ENCODE results near the gene ETV3.

Gene ETV3

DNA sequence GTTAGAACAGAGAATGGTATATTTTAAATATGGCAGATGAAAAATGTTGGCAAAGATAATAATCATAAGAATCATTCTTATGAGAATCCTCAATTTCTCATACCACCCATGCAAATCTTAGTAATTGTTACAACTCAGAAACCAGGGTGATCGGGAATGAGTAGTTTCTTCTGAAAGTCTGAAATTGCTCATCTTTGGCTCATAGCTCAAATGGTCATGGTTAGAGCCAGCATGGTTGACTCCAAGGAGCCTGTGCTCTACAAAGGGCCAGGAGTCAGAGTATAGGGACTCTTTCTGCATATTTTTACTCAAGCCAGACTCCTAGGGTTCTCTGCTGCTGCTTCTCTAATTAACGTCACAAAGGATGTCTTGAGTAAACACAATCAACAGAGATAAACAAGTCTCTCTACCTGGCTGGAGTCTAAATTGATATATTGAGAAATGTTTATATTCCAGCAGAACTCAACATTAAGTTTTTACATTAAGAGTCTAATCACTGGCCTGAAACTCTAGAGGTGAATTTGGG lies 1.9 kb upstream of the ETV3 start:
- H3K4me1 Mint-ChIP-seq: peaks cover 22% of the 10 kb centered on the region
- peaks cover 3% of the 10 kb centered on the region for H3K36me3 Mint-ChIP-seq
- H3K27ac Mint-ChIP-seq: peak overlapping the region; percentile 91
- ATAC-seq (ENCODE audit: low read depth) (no peak), DNase-seq (ENCODE audit: low spot score in 2 of 2) (no peak)
- no peak overlapping the region for H3K4me3 Mint-ChIP-seq
- H3K9me3 Mint-ChIP-seq: no peaks in the 10 kb centered on the region
- no peaks in the 10 kb centered on the region for H3K27me3 Mint-ChIP-seq

DNA sequence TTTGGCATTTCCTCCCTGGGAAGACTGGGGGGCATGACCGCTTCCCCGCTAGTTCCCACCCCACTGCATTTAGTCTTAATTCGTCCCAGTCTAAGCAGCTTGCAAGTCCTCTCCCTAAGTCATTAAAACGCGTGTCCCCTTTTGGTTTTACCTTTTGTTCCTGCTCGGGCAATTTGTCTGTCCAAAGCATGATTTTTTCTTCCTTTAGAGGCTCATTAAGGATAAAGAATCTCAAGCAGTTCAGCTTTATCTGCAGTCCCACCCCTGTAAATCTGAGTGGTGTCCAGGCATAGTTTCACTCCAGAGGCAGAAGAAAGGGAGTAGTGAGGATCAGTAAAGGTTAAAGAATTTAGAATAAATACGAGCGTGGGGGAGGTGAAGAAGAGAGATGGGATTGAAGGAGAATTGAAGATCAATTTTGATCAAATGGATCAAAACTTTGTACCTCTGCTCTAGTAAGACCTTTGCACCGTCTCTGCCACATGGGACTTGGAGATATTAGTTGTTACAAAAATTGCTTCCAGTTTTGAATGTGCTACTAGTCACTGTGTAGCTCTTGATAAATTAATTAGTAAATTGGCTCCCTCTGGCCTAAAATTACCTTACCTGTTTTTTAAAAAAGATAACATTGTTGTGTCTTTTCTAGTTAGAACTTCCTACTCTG lies 989 bp upstream of the ETV3 start:
- DNase-seq (ENCODE audit: low spot score in 2 of 2) (no peak), ATAC-seq (ENCODE audit: low read depth) (no peak)
- Mint-ChIP-seq H3K4me1 (peaks cover 26% of the 10 kb centered on the region), H3K36me3 (peaks cover 7% of the 10 kb centered on the region), H3K27ac (peak overlapping the region; percentile 91), H3K9me3 (no peaks in the 10 kb centered on the region), H3K27me3 (no peaks in the 10 kb centered on the region), H3K4me3 (peak overlapping the region; percentile 92)

DNA sequence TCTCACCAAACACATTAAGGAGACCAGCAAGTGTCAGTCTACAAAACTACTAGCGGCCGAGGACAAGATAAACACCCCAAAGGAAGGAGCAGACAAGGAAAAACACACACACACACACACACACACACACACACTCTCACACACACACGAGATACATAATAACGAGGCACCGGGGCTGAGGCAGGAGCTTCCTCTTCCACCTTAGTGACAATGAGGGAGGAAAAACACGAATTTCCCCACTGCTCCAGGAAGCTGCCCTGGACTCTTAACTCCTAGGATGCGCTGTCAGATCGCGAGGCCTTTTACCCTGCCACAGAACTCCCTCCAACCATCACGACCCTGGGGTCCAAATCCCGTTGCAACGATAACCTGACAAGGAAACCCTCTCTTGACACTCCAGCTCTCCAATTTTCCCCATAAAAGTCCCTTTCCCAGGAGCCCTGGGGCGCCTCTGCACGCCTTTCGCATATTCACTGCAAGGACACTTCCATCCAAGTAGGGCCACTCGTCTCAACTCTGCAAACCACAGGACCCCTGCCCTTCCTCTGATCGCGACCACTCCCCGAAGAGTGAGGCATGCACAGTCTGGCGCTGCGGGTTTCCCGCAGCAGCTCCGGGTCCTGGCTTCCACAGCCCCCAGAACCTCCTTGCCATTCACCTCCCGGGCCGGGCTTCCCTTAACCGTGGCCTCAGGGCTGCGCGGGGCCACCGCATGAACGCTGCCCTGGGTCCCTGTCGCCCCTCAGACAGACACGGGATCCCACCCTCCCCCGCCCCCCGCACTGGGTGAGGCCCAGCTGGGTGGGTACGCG lies 581 bp downstream of the ETV3 start:
- H3K4me1 Mint-ChIP-seq: peaks cover 28% of the 10 kb centered on the region
- peak overlapping the region; percentile 91 for H3K27ac Mint-ChIP-seq
- peak in 1 of 2 donors; percentile 32 for DNase-seq (ENCODE audit: low spot score in 2 of 2)

DNA sequence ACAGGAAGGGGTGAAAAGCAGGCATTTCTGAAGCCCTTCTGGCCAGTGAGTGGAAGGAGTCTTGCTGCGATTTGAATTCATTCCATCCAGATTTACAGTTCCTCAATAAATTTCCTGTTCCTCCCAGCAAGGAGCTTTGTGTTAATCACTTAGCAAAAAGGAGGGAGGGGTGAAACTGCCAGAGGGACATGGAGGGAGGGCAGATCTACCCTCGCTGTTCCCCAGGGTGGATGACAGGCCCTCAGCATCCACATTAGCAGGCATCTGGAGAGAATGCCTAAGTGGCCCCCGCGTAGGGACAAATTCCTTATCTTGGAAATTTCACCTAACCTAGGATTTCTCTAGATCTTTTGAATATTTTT lies 1.2 kb downstream of the ETV3 start:
- Mint-ChIP-seq H3K27me3 (no peaks in the 10 kb centered on the region), H3K27ac (peak overlapping the region; percentile 91), H3K4me3 (peak overlapping the region; percentile 92), H3K36me3 (peaks cover 20% of the 10 kb centered on the region), H3K9me3 (no peaks in the 10 kb centered on the region), H3K4me1 (peaks cover 28% of the 10 kb centered on the region)
- no peak for ATAC-seq (ENCODE audit: low read depth)
- no peak for DNase-seq (ENCODE audit: low spot score in 2 of 2)

More for the DNA sequence above, 581 bp downstream of the ETV3 start:
- H3K36me3 Mint-ChIP-seq: peaks cover 17% of the 10 kb centered on the region
- H3K9me3 Mint-ChIP-seq: no peaks in the 10 kb centered on the region
- no peaks in the 10 kb centered on the region for H3K27me3 Mint-ChIP-seq
- peak overlapping the region; percentile 92 for H3K4me3 Mint-ChIP-seq
- ATAC-seq (ENCODE audit: low read depth): peak; percentile 19

DNA sequence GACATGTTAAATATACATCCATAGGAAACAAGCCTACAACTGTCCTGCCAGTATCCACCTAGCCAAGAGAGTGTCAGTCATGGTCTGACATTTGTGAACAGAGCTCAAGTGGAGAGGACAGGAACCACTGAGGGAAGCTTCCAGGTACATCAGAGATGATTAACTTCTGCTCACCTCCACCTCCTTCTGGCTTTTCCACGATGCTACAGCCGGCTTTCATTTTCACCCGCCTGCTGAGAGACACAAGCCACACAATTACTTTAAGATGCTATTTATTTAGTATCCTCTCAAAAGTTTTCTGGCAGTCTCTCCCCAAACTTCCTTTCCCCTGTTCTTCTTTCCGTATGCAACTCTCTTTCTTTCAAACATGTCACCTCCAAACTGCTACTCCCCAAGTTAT lies 2.1 kb downstream of the ETV3 start:
- DNase-seq (ENCODE audit: low spot score in 2 of 2) (no peak), ATAC-seq (ENCODE audit: low read depth) (no peak)
- H3K27me3 Mint-ChIP-seq: no peaks in the 10 kb centered on the region
- no peak overlapping the region for H3K27ac Mint-ChIP-seq
- H3K36me3 Mint-ChIP-seq: peaks cover 23% of the 10 kb centered on the region
- H3K4me3 Mint-ChIP-seq: no peak overlapping the region
- peaks cover 28% of the 10 kb centered on the region for H3K4me1 Mint-ChIP-seq
- H3K9me3 Mint-ChIP-seq: no peaks in the 10 kb centered on the region

DNA sequence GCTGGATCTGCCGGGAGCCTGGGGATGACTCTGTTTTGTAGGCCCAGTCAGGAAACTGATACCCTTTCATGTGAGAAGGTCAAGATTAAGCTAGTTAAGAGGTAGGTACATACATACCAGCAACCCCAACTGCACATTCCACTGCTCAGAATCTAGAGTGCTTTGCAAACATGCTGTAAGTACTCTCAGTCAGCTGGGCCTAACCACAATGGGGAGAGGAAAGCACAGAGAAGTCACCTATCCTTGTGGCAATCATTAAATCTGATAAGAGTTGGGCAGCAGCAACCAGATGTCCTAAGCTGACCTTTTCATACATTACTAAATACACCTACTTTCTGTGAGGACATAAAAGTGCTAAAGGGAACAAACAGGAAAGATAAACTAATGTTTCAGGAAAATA lies 2.5 kb downstream of the ETV3 start:
- Mint-ChIP-seq H3K9me3 (no peaks in the 10 kb centered on the region), H3K4me3 (no peak overlapping the region), H3K27me3 (no peaks in the 10 kb centered on the region), H3K27ac (no peak overlapping the region), H3K4me1 (peaks cover 28% of the 10 kb centered on the region), H3K36me3 (peaks cover 23% of the 10 kb centered on the region)
- no peak for DNase-seq (ENCODE audit: low spot score in 2 of 2)
- no peak for ATAC-seq (ENCODE audit: low read depth)

DNA sequence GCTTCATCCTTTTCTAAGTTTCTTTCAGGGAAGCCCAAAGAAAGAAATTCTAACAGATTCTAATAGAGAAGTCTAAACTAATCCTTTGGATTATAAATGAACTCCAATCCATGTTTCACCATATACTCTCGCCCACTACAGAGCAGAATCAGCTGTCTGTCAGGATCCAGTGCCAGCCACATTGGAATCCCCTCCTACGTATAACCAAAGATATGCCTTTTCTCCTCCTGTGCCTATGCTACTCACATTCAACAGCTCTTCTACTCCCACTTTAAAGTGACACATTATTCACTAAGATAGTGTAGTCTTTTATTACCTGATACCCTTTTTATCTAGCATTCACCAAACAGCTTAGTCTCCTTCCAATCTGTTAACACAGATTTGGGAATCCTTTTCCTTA lies 3.1 kb downstream of the ETV3 start:
- no peaks in the 10 kb centered on the region for H3K27me3 Mint-ChIP-seq
- H3K36me3 Mint-ChIP-seq: peaks cover 23% of the 10 kb centered on the region
- H3K4me1 Mint-ChIP-seq: peaks cover 28% of the 10 kb centered on the region

DNA sequence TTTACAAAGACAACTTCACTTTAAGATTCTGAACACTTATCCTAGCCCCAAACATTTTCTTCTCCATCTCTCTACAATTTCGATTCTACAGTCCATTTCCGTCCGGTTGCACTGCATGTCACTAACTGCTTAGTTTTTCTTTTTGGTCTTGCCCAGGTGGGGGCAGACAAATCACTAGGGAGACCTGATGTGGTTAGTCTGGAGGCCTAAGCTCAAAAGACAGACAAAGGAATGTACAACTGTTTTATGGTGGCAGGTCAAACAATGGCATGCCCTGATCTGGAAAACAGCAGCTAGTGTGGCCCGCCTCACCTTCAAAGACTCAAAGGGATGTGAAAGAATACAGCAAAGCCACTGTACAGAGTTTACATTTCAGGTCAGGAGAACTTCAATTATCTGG lies 3.8 kb downstream of the ETV3 start:
- H3K9me3 Mint-ChIP-seq: no peaks in the 10 kb centered on the region
- H3K4me1 Mint-ChIP-seq: peaks cover 28% of the 10 kb centered on the region
- H3K27ac Mint-ChIP-seq: no peak overlapping the region
- ATAC-seq (ENCODE audit: low read depth): no peak
- DNase-seq (ENCODE audit: low spot score in 2 of 2): no peak
- peaks cover 23% of the 10 kb centered on the region for H3K36me3 Mint-ChIP-seq
- no peak overlapping the region for H3K4me3 Mint-ChIP-seq
- no peaks in the 10 kb centered on the region for H3K27me3 Mint-ChIP-seq

More for the DNA sequence above, 3.1 kb downstream of the ETV3 start:
- Mint-ChIP-seq H3K27ac (no peak overlapping the region), H3K9me3 (no peaks in the 10 kb centered on the region), H3K4me3 (no peak overlapping the region)
- ATAC-seq (ENCODE audit: low read depth): no peak
- DNase-seq (ENCODE audit: low spot score in 2 of 2): no peak

DNA sequence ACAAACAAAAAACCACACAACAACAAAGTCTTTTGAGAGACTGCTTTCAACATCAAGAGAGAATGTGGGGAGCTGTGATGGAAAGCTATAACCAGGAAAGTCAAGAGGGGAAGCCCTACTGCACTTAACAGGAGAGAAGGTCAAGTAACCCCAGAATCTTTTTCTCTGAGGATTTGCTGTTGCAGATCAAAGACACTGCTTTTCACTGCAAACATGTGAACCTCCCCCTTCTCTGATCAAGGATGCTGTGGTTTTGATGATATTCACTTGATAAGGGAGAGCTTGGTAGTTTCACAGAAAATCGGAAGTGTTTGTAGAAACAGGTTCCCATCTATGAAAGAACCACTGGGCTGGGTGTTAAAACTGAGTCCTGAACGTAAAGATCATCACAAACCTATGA lies 4.8 kb downstream of the ETV3 start:
- no peaks in the 10 kb centered on the region for H3K9me3 Mint-ChIP-seq
- DNase-seq (ENCODE audit: low spot score in 2 of 2) (no peak), ATAC-seq (ENCODE audit: low read depth) (no peak)
- H3K4me3 Mint-ChIP-seq: no peak overlapping the region
- H3K36me3 Mint-ChIP-seq: peaks cover 23% of the 10 kb centered on the region
- peaks cover 21% of the 10 kb centered on the region for H3K4me1 Mint-ChIP-seq
- no peak overlapping the region for H3K27ac Mint-ChIP-seq
- H3K27me3 Mint-ChIP-seq: no peaks in the 10 kb centered on the region

DNA sequence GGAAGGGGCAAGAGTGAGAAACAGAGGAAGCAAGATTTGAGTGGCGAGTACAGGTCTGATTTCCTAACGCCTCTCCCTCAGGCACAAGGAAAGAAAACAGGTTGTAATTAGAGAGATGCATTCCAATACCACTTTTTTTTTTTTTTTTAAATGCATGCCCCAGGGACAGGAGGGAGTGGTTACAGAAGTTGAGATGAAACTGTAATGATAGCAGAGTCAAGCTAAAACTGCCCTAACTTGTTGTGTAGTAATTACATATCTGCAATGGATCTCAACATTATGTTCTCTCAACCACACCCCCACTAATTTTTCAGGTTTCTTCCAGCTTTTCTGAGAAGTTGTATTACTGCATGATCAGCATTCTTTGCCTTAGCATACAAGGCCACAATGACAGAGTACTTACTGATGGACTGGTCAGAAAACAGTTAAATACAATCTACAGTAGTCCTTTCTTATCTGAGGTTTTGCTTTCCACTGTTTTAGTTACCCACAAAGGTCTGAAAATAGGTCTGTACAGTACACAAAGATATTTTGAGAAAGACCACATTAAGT lies 5.5 kb downstream of the ETV3 start:
- H3K9me3 Mint-ChIP-seq: no peaks in the 10 kb centered on the region
- H3K4me1 Mint-ChIP-seq: peaks cover 18% of the 10 kb centered on the region
- peaks cover 26% of the 10 kb centered on the region for H3K36me3 Mint-ChIP-seq
- DNase-seq (ENCODE audit: low spot score in 2 of 2) (no peak), ATAC-seq (ENCODE audit: low read depth) (no peak)
- no peaks in the 10 kb centered on the region for H3K27me3 Mint-ChIP-seq
- no peak overlapping the region for H3K4me3 Mint-ChIP-seq
- no peak overlapping the region for H3K27ac Mint-ChIP-seq

DNA sequence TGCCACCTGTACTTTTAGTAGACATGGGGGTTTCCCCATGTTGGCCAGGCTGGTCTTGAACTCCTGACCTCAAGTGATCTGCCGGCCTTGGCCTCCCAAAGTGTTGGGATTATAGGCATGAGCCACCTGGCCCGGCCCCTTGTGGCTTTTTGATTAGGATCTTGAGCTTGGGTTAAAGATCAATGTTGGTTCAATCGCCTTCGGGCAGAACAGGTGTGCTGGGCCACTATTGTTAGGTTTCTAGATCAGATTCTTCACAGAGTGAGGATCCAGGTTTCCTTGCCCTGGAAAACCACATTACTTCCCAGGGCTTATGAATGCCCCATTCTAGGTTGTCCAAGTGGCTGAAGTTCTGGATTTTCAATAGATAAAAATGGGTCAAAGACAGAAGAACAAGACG lies 6.1 kb downstream of the ETV3 start:
- Mint-ChIP-seq H3K9me3 (no peaks in the 10 kb centered on the region), H3K36me3 (peaks cover 26% of the 10 kb centered on the region), H3K27me3 (no peaks in the 10 kb centered on the region), H3K4me1 (peaks cover 12% of the 10 kb centered on the region), H3K27ac (no peak overlapping the region), H3K4me3 (no peak overlapping the region)
- ATAC-seq (ENCODE audit: low read depth) (no peak), DNase-seq (ENCODE audit: low spot score in 2 of 2) (no peak)

DNA sequence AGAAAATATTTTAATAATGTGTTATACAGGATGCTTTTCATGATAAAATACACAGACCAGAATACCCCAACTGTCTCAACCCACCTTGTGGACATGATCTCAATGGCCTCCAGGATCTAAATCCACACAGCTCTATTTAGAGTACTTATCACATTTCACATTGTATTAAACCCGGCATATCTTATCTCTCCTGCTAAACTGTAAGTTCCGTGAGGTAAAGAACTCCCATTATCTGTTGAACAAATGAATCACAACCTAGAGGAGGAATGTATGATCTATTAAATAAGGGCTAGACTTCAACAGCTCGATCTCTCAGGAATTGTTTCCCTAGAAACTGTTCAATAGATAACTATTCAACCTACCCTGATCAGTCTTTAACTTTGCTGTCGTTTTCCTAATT lies 6.9 kb downstream of the ETV3 start:
- H3K36me3 Mint-ChIP-seq: peaks cover 26% of the 10 kb centered on the region
- H3K27me3 Mint-ChIP-seq: no peaks in the 10 kb centered on the region
- H3K4me3 Mint-ChIP-seq: no peak overlapping the region
- H3K4me1 Mint-ChIP-seq: peaks cover 11% of the 10 kb centered on the region
- no peaks in the 10 kb centered on the region for H3K9me3 Mint-ChIP-seq
- ATAC-seq (ENCODE audit: low read depth) (no peak), DNase-seq (ENCODE audit: low spot score in 2 of 2) (no peak)
- H3K27ac Mint-ChIP-seq: no peak overlapping the region

DNA sequence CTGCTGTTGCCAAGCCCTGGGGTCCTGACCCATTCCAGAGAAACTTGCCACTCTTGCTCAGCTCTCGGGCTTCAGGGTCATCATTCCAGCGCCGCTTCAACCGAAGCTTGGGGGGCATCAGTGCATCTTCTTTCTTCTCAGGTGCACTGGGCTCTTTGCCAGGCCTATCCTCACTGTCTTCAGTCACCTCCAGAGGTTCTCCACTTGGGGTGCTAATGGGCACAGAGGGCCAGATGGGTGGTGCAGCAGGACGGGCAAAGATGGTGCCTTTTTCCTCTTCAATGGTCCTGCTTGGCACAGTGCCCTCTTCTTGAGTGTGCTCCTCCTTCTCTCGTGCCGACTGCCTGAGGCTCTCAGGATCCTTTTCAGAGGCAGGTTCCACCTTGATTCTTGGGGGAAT lies 13.3 kb downstream of the ETV3 start:
- peaks cover 26% of the 10 kb centered on the region for H3K36me3 Mint-ChIP-seq
- H3K4me3 Mint-ChIP-seq: no peak overlapping the region
- ATAC-seq (ENCODE audit: low read depth) (no peak), DNase-seq (ENCODE audit: low spot score in 2 of 2) (no peak)
- peaks cover 4% of the 10 kb centered on the region for H3K4me1 Mint-ChIP-seq
- no peak overlapping the region for H3K27ac Mint-ChIP-seq
- no peaks in the 10 kb centered on the region for H3K9me3 Mint-ChIP-seq
- H3K27me3 Mint-ChIP-seq: no peaks in the 10 kb centered on the region

DNA sequence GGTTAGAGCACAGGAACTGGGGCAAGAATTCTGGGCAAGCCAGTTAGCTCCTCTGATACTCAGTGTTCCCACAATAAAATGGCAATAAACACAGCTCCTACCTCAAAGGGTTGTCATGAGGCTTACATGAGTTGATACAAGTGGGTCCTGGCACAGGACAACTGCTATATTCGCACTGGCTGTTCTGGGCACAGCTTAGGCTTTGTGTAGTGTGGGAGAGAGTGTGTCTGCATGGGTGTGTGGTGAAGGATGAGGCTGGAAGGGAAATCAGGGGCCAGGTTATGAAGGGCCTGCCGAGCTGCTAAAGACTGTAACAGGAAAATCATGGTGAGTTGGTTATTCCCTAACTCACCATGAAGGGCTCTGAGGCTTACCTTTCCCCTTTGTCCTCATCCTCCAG lies 18.7 kb downstream of the ETV3 start:
- Mint-ChIP-seq H3K4me1 (peaks cover 13% of the 10 kb centered on the region), H3K27me3 (peaks cover 2% of the 10 kb centered on the region), H3K36me3 (peaks cover 16% of the 10 kb centered on the region), H3K9me3 (no peaks in the 10 kb centered on the region), H3K4me3 (no peak overlapping the region), H3K27ac (no peak overlapping the region)
- no peak for DNase-seq (ENCODE audit: low spot score in 2 of 2)
- no peak for ATAC-seq (ENCODE audit: low read depth)

Measured in memory B cell (primary cell).